IMR-90 (cell line): ENCODE data around the gene RNF34.

ENCODE experiments used
- CHD1 ChIP-seq: IDR thresholded peaks from 2 replicates; pipeline ENCODE4 v1.6.1; 2012; ENCODE audit warnings: low read depth, low read length, improper control_type of control experiment
- CTCF ChIP-seq: conservative IDR thresholded peaks from 2 replicates; pipeline ENCODE4 v1.5.1; 2012; ENCODE audit warnings: mild to moderate bottlenecking, low read depth, low read length, improper control_type of control experiment
- ELK1 ChIP-seq: fragments of 150-350 bp; IDR thresholded peaks from 2 replicates; pipeline ENCODE4 v1.6.1; 2016; ENCODE audit warnings: low read depth, mild to moderate bottlenecking, low read length, moderate library complexity, borderline replicate concordance
- MAFK ChIP-seq: IDR thresholded peaks from 2 replicates; pipeline ENCODE4 v1.6.1; 2012; ENCODE audit warnings: low read depth, low read length, improper control_type of control experiment
- MAZ ChIP-seq: IDR thresholded peaks from 2 replicates; pipeline ENCODE4 v1.6.1; 2012; ENCODE audit warnings: low read depth, mild to moderate bottlenecking, low read length, improper control_type of control experiment, moderate library complexity, borderline replicate concordance
- MXI1 ChIP-seq: IDR thresholded peaks from 2 replicates; pipeline ENCODE4 v1.6.1; 2012; ENCODE audit warnings: low read depth, mild to moderate bottlenecking, low read length, moderate library complexity, borderline replicate concordance
- POLR2A ChIP-seq: IDR thresholded peaks from 2 replicates; pipeline ENCODE4 v1.6.1; 2012; ENCODE audit warnings: mild to moderate bottlenecking, low read depth, low read length
- RAD21 ChIP-seq: IDR thresholded peaks from 2 replicates; pipeline ENCODE4 v1.6.1; 2012; ENCODE audit warnings: low read length, improper control_type of control experiment
- RCOR1 ChIP-seq: IDR thresholded peaks from 2 replicates; pipeline ENCODE4 v1.6.1; 2012; ENCODE audit warnings: mild to moderate bottlenecking, low read length, improper control_type of control experiment; ENCODE audit not compliant: insufficient replicate concordance
- RFX5 ChIP-seq: IDR thresholded peaks from 2 replicates; pipeline ENCODE4 v1.8.0; 2012; ENCODE audit warnings: low read depth, mild to moderate bottlenecking, low read length, moderate library complexity
- SMC3 ChIP-seq: fragments of 150-350 bp; IDR thresholded peaks from 2 replicates; pipeline ENCODE4 v1.6.1; 2016; ENCODE audit warnings: low read depth, mild to moderate bottlenecking, antibody characterized with exemption, low read length, moderate library complexity
- TF ChIP-seq, protein P1 (sequence below): fragments of 150-350 bp; IDR thresholded peaks from 2 replicates; pipeline ENCODE4 v1.6.1; 2017; ENCODE audit warnings: mild to moderate bottlenecking, antibody characterized with exemption, low read length, low read depth

DNA sequence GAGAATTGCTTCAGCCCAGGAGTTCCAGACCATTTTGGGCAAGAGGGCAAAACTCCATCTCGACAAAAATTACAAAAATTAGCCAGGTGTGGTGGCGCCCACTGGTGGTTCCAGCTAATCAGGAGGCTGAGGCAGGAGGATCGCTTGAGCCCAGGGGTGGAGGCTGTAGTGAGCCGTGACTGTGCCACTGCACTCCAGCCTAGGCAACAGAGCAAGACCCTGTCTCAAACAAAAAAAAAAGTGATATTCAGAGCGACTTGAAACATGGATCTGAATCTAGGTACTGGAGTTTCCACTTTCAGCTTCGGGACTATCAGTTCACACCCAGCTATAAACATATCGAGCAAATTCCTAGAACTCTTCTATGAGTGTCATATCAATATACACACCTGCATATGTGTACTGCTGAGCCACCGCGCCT lies 16.3 kb upstream of the RNF34 start:
- TF ChIP-seq CTCF (no peak), POLR2A (no peak), MXI1 (no peak), RAD21 (no peak), RFX5 (no peak), MAZ (no peak), CHD1 (no peak), MAFK (no peak), ELK1 (no peak), RCOR1 (no peak), SMC3 (no peak)
- TF ChIP-seq, protein P1, sequence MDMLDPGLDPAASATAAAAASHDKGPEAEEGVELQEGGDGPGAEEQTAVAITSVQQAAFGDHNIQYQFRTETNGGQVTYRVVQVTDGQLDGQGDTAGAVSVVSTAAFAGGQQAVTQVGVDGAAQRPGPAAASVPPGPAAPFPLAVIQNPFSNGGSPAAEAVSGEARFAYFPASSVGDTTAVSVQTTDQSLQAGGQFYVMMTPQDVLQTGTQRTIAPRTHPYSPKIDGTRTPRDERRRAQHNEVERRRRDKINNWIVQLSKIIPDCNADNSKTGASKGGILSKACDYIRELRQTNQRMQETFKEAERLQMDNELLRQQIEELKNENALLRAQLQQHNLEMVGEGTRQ = no peak
